Bronchial epithelial cell (primary cell): ENCODE data around the gene VPREB3. TPM values are rescaled to one million over a fixed set of nuclear protein-coding genes. Genes with fewer than 3 reads are reported as not detected.
"Not testable (repeated sequence)": the region's sequence is repeated elsewhere in the genome, so short reads cannot be mapped to it uniquely, and the experiment has no call there.

Experiments used
- DNase-seq: peaks from one replicate; pipeline ENCODE4 v3.0.0-alpha.2; 2010; ENCODE audit warnings: low read depth
- FAIRE-seq: peaks from 2 replicates; lab custom pipeline; 2011; peaks lifted over from hg19 to GRCh38; lab: Jason Lieb, UNC
- H3K27me3 ChIP-seq: 2 replicates; pipeline ENCODE4 v1.5.1; 2011; ENCODE audit warnings: low read length; ENCODE audit not compliant: control insufficient read depth, insufficient read depth
- H3K36me3 ChIP-seq: 2 replicates; pipeline ENCODE4 v1.5.1; 2011; ENCODE audit warnings: low read length; ENCODE audit not compliant: control insufficient read depth, insufficient read depth
- H3K4me3 ChIP-seq: 2 replicates; pipeline ENCODE4 v1.5.1; 2011; ENCODE audit warnings: mild to moderate bottlenecking, low read depth, low read length, control low read depth
- total RNA-seq: library from RNA; depleted of rRNA; stranded (reverse); fragments of >200 nt; gene quantifications from 2 replicates; pipeline ENCODE4 v1.2.1, GENCODE V29; 2014
- TF ChIP-seq, protein P1 (sequence below): IDR thresholded peaks from 2 replicates; pipeline ENCODE4 v1.5.1; 2011; ENCODE audit warnings: mild to moderate bottlenecking, moderate library complexity, low read length, control low read depth, inconsistent platforms; ENCODE audit not compliant: insufficient read depth, severe bottlenecking

The VPREB3 gene
- total RNA-seq, 1 donor from 2014 or later, result not detected

- H3K4me3 ChIP-seq, result no peak overlapping the region
- peaks cover 4% of the 10 kb centered on the region for H3K36me3 ChIP-seq
- FAIRE-seq (no peak), DNase-seq (no peak)
- H3K27me3 ChIP-seq, result no peaks in the 10 kb centered on the region
- TF ChIP-seq, protein P1, sequence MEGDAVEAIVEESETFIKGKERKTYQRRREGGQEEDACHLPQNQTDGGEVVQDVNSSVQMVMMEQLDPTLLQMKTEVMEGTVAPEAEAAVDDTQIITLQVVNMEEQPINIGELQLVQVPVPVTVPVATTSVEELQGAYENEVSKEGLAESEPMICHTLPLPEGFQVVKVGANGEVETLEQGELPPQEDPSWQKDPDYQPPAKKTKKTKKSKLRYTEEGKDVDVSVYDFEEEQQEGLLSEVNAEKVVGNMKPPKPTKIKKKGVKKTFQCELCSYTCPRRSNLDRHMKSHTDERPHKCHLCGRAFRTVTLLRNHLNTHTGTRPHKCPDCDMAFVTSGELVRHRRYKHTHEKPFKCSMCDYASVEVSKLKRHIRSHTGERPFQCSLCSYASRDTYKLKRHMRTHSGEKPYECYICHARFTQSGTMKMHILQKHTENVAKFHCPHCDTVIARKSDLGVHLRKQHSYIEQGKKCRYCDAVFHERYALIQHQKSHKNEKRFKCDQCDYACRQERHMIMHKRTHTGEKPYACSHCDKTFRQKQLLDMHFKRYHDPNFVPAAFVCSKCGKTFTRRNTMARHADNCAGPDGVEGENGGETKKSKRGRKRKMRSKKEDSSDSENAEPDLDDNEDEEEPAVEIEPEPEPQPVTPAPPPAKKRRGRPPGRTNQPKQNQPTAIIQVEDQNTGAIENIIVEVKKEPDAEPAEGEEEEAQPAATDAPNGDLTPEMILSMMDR, result no peak
These were observed 8.4 kb downstream of the VPREB3 start for GRCh38 chr22:23745791-23746190.

DNA sequence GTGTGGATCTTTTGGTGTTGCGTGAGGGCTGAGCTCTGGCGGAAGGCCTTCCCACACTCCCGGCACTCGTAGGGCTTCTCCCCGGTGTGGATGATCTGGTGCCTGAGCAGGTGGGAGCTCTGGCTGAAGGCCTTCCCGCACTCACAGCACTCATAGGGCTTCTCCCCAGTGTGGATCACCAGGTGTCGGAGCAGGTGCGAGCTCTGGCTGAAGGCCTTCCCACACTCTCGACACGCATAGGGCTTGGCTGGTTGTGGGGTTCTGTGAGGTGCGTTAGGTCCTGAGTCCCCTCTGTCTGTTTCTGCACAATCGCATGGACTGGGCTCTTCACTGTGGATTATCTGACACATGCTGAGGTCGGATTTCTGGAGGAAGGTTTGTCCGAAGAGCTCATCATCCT lies 9.7 kb downstream of the VPREB3 start:
- TF ChIP-seq, protein P1, result no peak
- FAIRE-seq (no peak), DNase-seq (no peak)
- H3K4me3 ChIP-seq, result no peak overlapping the region
- H3K36me3 ChIP-seq, result peaks cover 4% of the 10 kb centered on the region
- H3K27me3 ChIP-seq, result no peaks in the 10 kb centered on the region

- Histone ChIP-seq H3K27me3 (no peaks in the 10 kb centered on the region), H3K4me3 (no peak overlapping the region), H3K36me3 (peaks cover 4% of the 10 kb centered on the region)
- DNase-seq (no peak), FAIRE-seq (peak; percentile 13)
- TF ChIP-seq, protein P1, result no peak
These were observed 10.2 kb downstream of the VPREB3 start for GRCh38 chr22:23744001-23744400.

- Histone ChIP-seq H3K36me3 (peaks cover 4% of the 10 kb centered on the region), H3K4me3 (no peak overlapping the region), H3K27me3 (no peaks in the 10 kb centered on the region)
- FAIRE-seq (no peak), DNase-seq (no peak)
- TF ChIP-seq, protein P1, result no peak
These were observed 10.9 kb downstream of the VPREB3 start for GRCh38 chr22:23743303-23743705.

DNA sequence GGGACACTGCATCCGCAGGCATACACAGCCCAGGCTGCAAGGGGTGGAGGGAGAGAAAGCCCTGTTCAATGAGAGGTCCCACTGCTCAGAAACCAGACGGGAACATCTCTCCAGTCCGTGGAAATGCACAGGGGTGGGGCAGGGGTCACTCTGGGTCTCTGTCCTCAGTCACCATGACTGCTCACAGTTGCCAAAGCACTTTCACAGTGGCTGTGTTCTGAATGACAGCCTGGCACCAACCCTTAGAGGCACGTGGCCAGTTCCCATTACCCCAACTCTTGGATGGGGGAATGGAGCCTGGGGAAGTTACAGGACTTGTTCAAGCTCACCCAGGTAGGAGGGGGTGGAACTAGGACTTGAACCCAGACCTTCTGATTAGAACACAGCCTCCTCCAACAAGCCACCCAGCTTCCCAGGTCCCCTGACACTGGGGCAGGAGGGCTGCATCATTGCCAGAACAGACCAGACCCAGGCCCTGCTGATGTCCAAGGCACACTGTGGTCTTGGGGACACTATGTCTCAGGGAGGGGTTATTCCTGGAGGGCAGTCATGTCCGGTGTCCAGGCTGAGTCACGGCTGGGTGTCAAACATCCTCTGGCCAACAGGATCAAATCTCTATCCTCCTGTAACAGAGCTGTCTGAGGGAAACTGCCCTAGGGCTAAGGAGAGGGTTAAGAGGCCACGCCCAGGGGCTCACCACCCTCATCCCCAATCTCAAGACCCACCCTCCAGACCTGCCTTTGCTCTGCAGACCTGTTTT lies 11.5 kb downstream of the VPREB3 start:
- Histone ChIP-seq H3K36me3 (peaks cover 4% of the 10 kb centered on the region), H3K27me3 (no peaks in the 10 kb centered on the region), H3K4me3 (no peak overlapping the region)
- no peak for DNase-seq
- peak; percentile 43 for FAIRE-seq
- TF ChIP-seq, protein P1, result no peak

DNA sequence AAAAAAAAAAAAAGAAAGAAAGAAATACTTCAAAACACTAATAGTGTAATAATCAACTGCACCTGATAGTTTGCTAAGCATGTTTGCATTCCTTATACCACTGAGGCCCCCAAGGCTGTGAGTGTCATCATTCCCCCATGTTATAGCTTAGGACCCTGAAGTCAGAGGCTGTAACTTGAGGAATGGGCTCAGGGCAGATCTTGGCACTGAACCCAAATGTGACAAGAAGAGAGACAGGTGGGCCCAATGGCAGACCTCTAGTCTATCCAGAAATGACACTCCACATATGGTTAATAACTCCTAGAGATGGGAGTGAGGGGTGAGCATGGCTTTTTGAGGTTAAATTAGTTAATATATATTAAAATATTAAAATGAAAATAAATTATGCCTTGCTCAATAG lies 16.5 kb downstream of the VPREB3 start:
- H3K4me3 ChIP-seq, result no peak overlapping the region
- TF ChIP-seq, protein P1, result no peak
- FAIRE-seq, result no peak

DNA sequence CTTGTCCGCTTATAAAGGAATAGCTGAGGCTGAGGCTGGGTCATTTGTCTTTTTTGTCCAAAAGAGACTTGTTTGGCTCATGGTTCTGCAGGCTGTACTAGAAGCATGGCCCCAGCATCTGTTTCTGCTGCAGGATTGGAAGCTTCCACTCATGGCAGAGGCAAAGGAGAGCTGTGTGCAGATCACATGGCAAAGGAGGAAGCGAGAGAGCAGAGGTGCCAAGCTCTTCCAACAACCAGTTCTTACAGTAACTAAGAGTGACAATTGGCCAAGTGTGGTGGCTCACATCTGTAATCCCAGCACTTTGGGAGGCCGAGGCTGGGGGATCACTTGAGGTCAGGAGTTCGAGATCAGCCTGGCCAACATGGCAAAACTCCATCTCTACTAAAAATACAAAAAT lies 26.1 kb downstream of the VPREB3 start:
- DNase-seq, FAIRE-seq, H3K4me3 ChIP-seq, H3K27me3 ChIP-seq, H3K36me3 ChIP-seq: not testable (repeated sequence)

More for the DNA sequence above, 16.5 kb downstream of the VPREB3 start:
- H3K27me3 ChIP-seq, result no peaks in the 10 kb centered on the region
- no peak for DNase-seq
- H3K36me3 ChIP-seq, result peaks cover under 1% of the 10 kb centered on the region
